GM12801 (cell line): ENCODE results near the gene MTNR1B.

ENCODE experiments used
- TF ChIP-seq, protein P1 (sequence below): IDR thresholded peaks from one replicate; pipeline ENCODE4 v1.5.1; 2011; ENCODE audit warnings: control low read depth; ENCODE audit not compliant: insufficient read length; ENCODE audit errors: extremely low read depth

MTNR1B gene

DNA sequence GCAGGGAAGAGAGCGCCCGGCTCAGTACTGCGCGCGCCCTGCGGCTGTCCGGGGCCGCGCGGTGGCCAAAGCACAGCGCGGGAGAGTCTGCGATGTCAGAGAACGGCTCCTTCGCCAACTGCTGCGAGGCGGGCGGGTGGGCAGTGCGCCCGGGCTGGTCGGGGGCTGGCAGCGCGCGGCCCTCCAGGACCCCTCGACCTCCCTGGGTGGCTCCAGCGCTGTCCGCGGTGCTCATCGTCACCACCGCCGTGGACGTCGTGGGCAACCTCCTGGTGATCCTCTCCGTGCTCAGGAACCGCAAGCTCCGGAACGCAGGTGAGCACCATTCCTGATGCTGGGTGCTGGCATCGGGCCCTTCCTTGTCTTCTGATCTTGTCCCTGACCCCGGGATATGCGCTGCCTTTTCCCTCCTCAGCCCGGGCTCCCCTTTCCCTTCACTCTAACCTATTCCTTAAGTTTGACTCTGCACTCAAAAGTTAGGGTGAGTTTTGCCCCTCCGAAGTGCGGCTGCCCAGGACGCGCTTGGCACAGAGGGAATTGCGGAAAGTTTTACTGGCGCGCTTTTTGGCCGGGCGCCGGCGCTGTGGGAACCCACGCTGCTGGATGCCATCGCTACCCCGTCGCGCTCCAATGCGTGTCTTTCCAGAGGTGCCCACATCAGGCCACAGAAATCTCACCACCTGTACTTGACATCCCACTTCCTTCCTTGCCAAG lies at the start of gene MTNR1B:
TSS of gene MTNR1B (plus strand) at position 18 of the 714 bp plus-strand sequence. CDS start at position 93, 75 bp downstream.
- TF ChIP-seq, protein P1, sequence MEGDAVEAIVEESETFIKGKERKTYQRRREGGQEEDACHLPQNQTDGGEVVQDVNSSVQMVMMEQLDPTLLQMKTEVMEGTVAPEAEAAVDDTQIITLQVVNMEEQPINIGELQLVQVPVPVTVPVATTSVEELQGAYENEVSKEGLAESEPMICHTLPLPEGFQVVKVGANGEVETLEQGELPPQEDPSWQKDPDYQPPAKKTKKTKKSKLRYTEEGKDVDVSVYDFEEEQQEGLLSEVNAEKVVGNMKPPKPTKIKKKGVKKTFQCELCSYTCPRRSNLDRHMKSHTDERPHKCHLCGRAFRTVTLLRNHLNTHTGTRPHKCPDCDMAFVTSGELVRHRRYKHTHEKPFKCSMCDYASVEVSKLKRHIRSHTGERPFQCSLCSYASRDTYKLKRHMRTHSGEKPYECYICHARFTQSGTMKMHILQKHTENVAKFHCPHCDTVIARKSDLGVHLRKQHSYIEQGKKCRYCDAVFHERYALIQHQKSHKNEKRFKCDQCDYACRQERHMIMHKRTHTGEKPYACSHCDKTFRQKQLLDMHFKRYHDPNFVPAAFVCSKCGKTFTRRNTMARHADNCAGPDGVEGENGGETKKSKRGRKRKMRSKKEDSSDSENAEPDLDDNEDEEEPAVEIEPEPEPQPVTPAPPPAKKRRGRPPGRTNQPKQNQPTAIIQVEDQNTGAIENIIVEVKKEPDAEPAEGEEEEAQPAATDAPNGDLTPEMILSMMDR, result no peak

DNA sequence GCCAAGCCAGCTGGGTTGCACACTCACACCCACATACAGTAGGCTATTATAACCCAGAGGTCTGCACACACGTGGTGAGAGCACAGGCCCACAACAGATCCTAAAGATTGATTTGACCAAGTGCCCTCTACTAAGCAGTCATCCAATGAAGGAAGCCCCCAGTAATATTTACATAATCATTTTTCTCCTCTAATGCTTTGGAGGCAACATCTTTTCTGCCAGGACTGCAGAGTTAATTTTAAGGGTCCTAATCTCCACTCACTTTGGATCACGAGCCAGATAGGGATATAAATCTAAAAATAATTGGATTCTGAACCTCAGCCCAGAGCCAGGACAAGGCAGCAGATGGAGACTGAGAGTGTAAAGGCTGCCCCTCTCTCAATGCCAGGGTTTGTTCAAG lies 49.1 kb upstream of the MTNR1B start:
- TF ChIP-seq, protein P1, result no peak

DNA sequence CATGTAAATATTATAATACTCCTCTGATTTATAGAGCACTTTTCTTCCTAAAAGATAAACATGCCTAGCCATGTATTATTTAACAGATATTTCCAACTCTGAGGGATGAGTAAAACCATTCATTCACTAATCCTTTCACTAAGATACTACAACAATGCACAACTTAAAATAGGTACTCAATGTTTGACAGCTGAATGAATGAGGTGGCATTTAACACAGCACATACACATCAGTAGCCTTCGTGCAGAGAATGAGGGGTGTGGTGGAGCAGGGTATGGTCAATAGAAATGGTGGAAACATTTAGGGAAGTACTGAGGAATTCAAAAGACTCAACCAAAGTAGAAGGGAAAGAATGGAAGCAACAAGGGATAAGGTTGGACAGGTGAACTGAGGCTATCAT lies 46.7 kb upstream of the MTNR1B start:
- TF ChIP-seq, protein P1, result no peak

DNA sequence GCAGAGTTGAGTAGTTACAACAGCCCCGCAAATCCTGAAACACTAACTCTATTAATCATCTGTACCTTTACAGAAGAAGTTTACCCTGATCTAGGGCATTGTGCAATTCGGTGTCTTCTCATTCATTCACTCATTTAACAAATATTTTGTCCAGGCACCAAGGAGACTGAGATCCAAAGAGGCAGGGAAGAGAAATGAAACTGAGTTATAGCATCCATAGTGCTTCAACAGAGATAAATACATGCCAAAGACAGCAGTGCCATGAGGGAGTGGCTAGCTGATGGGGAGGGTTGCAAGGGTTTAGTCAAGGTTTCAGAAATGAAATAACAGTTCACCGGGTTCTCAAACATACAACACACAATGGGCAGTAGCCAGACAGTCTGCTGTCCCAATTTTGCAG lies 40.2 kb upstream of the MTNR1B start:
- TF ChIP-seq, protein P1, result no peak

DNA sequence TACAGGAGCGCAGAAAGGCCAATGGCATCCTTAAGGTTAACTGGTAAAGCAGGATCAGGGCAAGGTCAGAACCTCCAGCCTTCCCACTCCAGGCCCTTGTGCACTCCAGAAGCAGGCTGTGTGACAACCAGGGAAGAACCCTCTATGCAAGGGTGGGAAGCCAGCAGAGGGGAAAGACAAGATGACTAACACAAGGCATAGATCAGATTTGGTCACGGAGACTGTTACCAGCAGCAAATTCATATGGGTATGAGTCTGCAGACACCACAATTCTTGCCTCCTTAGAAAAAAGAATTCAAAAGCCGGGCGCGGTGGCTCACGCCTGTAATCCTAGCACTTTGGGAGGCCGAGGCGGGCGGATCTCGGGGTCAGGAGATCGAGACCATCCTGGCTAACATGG lies 39.8 kb upstream of the MTNR1B start:
- TF ChIP-seq, protein P1, result no peak

DNA sequence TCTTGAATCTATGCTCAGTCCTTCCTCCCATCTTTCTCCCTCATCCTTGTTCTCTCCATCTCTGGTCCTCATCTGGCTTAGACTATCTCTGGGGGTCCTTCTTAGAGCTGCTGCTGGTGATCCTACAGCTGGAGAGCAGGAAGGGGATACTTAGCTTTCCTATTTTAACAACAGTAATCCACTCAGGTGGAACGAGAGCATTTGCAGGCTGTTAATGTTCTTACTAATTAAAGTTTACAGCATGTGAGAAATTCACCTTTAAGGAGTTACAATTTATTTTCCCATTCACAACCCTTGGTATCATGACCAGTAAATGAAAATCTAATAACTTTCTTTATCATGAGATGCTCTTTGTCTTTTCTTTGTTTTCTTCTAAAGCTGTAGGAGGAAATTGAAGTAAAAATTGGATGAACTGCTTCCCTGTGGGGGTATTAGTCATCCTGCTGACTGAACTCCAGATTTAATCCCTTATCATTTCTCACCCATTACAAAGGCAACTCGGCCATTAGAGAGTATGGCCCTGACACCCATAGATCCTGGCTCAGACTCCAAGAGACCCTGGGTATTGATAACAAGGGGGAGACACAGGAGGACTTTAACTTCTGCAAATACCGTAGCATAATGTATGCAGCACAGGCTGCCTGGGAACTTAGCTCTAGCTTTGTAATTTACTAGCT lies 37.6 kb upstream of the MTNR1B start:
- TF ChIP-seq, protein P1, result no peak

DNA sequence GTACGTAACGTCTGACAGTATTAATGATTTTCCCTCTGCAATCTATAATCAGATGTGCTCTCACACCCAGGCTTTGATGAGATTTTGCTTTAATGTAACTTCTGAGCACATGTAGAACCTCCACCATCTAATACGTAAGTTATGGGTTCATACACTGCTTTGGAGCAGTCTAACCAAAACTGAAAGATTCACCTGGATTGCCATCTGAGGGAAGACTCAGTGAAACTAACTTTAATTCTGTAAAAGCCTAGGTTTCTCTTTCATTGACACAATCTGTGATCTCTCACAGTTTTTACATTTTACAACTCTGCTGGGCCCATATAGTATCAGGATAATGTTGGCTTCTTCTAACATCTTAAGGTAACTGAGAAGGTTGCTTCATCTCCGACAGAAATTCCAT lies 30.1 kb upstream of the MTNR1B start:
- TF ChIP-seq, protein P1, result no peak
